Kidney (tissue), 14 donors: Measurements from ENCODE around the gene ACTL7A. TPM values are rescaled to one million over a fixed set of nuclear protein-coding genes. Genes with fewer than 3 reads are reported as not detected.

ENCODE experiments used
- DNase-seq, 5 donors: peaks; one replicate each; pipeline ENCODE4 v3.0.0-alpha.2; 2013 to 2020
- FAIRE-seq: peaks from 2 replicates; lab custom pipeline; 2012; peaks lifted over from hg19 to GRCh38; lab: Jason Lieb, UNC
- H3K27ac ChIP-seq, 2 donors: one replicate each; pipeline ENCODE4 v1.7.0; 2013; ENCODE audit warnings: low read depth in 2 of 2, low read length in 2 of 2, inconsistent platforms in 1 of 2
- H3K27me3 ChIP-seq: one replicate; pipeline ENCODE4 v1.7.1; 2013; ENCODE audit warnings: low read length, inconsistent platforms; ENCODE audit not compliant: control insufficient read depth, insufficient read depth
- H3K36me3 ChIP-seq, 3 donors: one replicate each; pipeline versions ENCODE4 v1.7.0 to v1.7.1; 2013; ENCODE audit warnings: low read length in 3 of 3, control low read depth in 1 of 3, inconsistent platforms in 1 of 3; ENCODE audit not compliant: insufficient read depth in 3 of 3, control insufficient read depth in 2 of 3
- H3K4me1 ChIP-seq, 3 donors: one replicate each; pipeline versions ENCODE4 v1.7.0 to v1.7.1; 2013; ENCODE audit warnings: low read length in 3 of 3, inconsistent platforms in 1 of 3, low read depth in 1 of 3; ENCODE audit not compliant: control insufficient read depth in 2 of 3, insufficient read depth in 2 of 3
- H3K4me3 ChIP-seq, 3 donors: one replicate each; pipeline versions ENCODE4 v1.7.0 to v1.8.1; 2013; ENCODE audit warnings: low read length in 3 of 3, control low read depth in 1 of 3, inconsistent platforms in 1 of 3
- H3K9ac ChIP-seq, 3 donors: one replicate each; pipeline versions ENCODE4 v1.7.0 to v1.7.1; 2013; ENCODE audit warnings: low read length in 3 of 3, control low read depth in 1 of 3, inconsistent platforms in 1 of 3
- H3K9me3 ChIP-seq, 3 donors: one replicate each; pipeline versions ENCODE4 v1.7.0 to v1.7.1; 2013; ENCODE audit warnings: low read length in 3 of 3, control low read depth in 1 of 3, inconsistent platforms in 1 of 3; ENCODE audit not compliant: control insufficient read depth in 2 of 3, insufficient read depth in 1 of 3
- intact Hi-C: fragments of 100-400 bp; cut with DNase I; formaldehyde crosslinking; loops from one replicate; pipeline ENCODE4 v1.11.1; 2022
- polyA plus RNA-seq: library from polyadenylated mRNA; stranded (reverse); fragments of 350-450 nt; fragmentation: Illumina TruSeq; extraction: RNeasy Lipid Tissue Mini Kit (QIAGEN cat#74804); gene quantifications from one replicate; pipeline ENCODE4 v1.2.3, GENCODE V29; 2014; ENCODE audit warnings: low read depth, low replicate concordance; ENCODE audit not compliant: insufficient read depth
- total RNA-seq: library from RNA; stranded (reverse); fragmentation: NEBNext Ultra II Directional; extraction: Animal tissue kit (Norgen Biotek cat#: 25700); gene quantifications from one replicate; pipeline ENCODE4 v1.2.1, GENCODE V29; 2021
- TF ChIP-seq, protein P1 (sequence below): IDR thresholded peaks from 3 replicates; pipeline ENCODE4 v1.5.1; 2012; ENCODE audit warnings: mild to moderate bottlenecking, moderate library complexity, borderline replicate concordance; ENCODE audit not compliant: insufficient read depth; ENCODE audit errors: extremely low read depth
- donor health status: control.
- donor health status: control.
- donor health status: control.
- donor health status: control.
- donor health status: control.
- donor health status: DM: yes; HTN: yes; CAD: no.
- donor health status: Normal renal cell carcinoma (clear cell type).

ACTL7A gene
- total and polyA plus RNA-seq, 2 donors from 2014 or later = not detected

DNA sequence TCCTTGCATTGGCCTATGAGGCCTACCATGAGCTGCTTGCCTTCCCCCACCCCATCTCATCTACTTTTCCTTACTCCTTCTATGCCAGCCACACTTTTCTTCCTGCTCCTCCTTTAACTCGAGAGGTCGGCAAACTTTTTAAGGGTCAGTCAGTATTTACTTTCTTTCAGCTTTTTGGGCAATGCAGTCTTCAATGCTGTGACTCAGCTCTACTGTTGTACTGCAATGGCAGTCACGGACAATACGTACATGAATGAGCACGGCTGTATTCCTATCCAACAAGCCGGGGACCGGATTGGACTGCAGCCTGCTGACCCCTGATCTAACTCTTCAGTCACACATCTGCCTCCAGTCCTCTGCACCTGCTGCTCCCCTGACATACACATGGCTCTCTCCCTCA, 602 bp upstream of the ACTL7A start:
- TF ChIP-seq, protein P1, sequence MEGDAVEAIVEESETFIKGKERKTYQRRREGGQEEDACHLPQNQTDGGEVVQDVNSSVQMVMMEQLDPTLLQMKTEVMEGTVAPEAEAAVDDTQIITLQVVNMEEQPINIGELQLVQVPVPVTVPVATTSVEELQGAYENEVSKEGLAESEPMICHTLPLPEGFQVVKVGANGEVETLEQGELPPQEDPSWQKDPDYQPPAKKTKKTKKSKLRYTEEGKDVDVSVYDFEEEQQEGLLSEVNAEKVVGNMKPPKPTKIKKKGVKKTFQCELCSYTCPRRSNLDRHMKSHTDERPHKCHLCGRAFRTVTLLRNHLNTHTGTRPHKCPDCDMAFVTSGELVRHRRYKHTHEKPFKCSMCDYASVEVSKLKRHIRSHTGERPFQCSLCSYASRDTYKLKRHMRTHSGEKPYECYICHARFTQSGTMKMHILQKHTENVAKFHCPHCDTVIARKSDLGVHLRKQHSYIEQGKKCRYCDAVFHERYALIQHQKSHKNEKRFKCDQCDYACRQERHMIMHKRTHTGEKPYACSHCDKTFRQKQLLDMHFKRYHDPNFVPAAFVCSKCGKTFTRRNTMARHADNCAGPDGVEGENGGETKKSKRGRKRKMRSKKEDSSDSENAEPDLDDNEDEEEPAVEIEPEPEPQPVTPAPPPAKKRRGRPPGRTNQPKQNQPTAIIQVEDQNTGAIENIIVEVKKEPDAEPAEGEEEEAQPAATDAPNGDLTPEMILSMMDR = no peak
- Histone ChIP-seq H3K9me3 (no peaks in the 10 kb centered on the region), H3K9ac (no peak overlapping the region), H3K27ac (no peak overlapping the region), H3K4me3 (no peak overlapping the region), H3K36me3 (no peaks in the 10 kb centered on the region), H3K4me1 (no peaks in the 10 kb centered on the region), H3K27me3 (no peaks in the 10 kb centered on the region)
- DNase-seq = no peak
- FAIRE-seq = no peak
- intact Hi-C loops = no loop called here

GRCh38 chr9:108863891-108864290, 1.8 kb downstream of the ACTL7A start:
- Histone ChIP-seq H3K27me3 (no peaks in the 10 kb centered on the region), H3K36me3 (no peaks in the 10 kb centered on the region), H3K27ac (no peak overlapping the region), H3K9me3 (no peaks in the 10 kb centered on the region), H3K9ac (no peak overlapping the region), H3K4me3 (no peak overlapping the region), H3K4me1 (no peaks in the 10 kb centered on the region)
- intact Hi-C loops = no loop called here
- FAIRE-seq (no peak), DNase-seq (no peak)
- TF ChIP-seq, protein P1 = no peak

DNA sequence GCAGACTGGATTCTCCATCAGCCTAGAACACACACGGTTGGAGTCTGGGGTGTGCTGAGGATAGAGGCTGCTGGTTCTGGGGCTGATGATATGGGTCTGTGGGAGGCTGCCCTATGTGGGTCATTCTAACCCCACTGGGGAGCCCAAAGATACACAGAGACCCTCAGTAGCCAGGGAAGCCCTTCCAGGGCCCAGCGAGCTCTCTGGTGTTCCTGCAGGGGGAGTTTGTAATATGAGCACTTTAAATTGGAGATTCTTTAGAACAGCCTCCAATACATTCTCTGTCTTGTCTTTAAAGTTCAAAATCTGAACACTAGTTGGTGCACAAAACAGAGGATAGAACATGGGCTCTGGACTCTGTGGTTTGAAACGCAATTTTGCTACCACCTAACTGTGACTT, 2.4 kb downstream of the ACTL7A start:
- DNase-seq = no peak
- FAIRE-seq = no peak
- Histone ChIP-seq H3K9me3 (no peaks in the 10 kb centered on the region), H3K4me1 (no peaks in the 10 kb centered on the region), H3K27ac (no peak overlapping the region), H3K36me3 (peaks cover 0 to 2% (median 0%) of the 10 kb centered on the region in 3 donors), H3K27me3 (no peaks in the 10 kb centered on the region), H3K9ac (no peak overlapping the region), H3K4me3 (no peak overlapping the region)
- TF ChIP-seq, protein P1 = no peak
- intact Hi-C loops = no loop called here

DNA sequence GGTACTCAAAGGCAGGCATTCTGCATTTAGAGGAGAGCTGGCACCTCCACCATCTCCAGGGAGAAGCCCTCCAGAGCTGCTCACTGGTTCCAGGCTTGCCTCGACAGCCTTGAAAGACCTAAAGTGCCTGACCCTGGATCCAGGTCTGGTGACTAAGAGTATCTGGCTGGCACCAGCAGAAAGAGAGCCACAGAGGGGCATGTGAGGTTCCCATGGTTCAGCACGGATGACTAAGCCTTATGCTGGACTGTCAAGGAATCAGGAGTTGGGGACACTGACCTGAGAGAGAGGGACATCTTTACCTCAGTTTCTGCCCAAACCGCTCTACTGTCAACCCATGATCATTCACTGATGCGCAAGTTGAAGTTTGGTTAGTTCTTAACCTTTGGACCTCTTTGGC, 3.0 kb downstream of the ACTL7A start:
- H3K36me3 ChIP-seq = peaks cover 0 to 2% (median 0%) of the 10 kb centered on the region in 3 donors
- TF ChIP-seq, protein P1 = no peak

More for the DNA sequence above, 3.0 kb downstream of the ACTL7A start:
- H3K9me3 ChIP-seq = no peaks in the 10 kb centered on the region
- H3K4me3 ChIP-seq = no peak overlapping the region
- intact Hi-C loops = no loop called here
- no peaks in the 10 kb centered on the region for H3K27me3 ChIP-seq
- H3K27ac ChIP-seq = no peak overlapping the region
- DNase-seq (no peak), FAIRE-seq (no peak)
- H3K9ac ChIP-seq = no peak overlapping the region
- H3K4me1 ChIP-seq = no peaks in the 10 kb centered on the region
